Endodermal cell (in vitro differentiated cells): ENCODE results near the gene PAX5. TPM values are rescaled to one million over a fixed set of nuclear protein-coding genes. Genes with fewer than 3 reads are reported as not detected.

Source experiments
- DNase-seq: peaks from one replicate; pipeline ENCODE4 v3.0.0-alpha.2; 2017
- H3K27ac ChIP-seq: 2 replicates; pipeline ENCODE4 v1.5.1; 2013; ENCODE audit warnings: mild to moderate bottlenecking, low read depth, low read length, moderate library complexity
- H3K27me3 ChIP-seq: 2 replicates; pipeline ENCODE4 v1.6.1; 2013; ENCODE audit warnings: mild to moderate bottlenecking, low read length, moderate library complexity; ENCODE audit not compliant: insufficient read depth, control insufficient read depth, poor library complexity, severe bottlenecking
- H3K36me3 ChIP-seq: 2 replicates; pipeline ENCODE4 v1.7.0; 2013; ENCODE audit warnings: mild to moderate bottlenecking, low read length, moderate library complexity; ENCODE audit not compliant: control insufficient read depth, insufficient read depth
- H3K4me1 ChIP-seq: one replicate; pipeline ENCODE4 v1.7.0; 2013; ENCODE audit warnings: low read length; ENCODE audit not compliant: control insufficient read depth, insufficient read depth
- H3K4me3 ChIP-seq: 2 replicates; pipeline ENCODE4 v1.5.1; 2013; ENCODE audit warnings: mild to moderate bottlenecking, low read length, moderate library complexity
- H3K9ac ChIP-seq: 2 replicates; pipeline ENCODE4 v1.6.1; 2013; ENCODE audit warnings: mild to moderate bottlenecking, low read length, moderate library complexity; ENCODE audit not compliant: poor library complexity, severe bottlenecking; ENCODE audit errors: extremely low read depth
- H3K9me3 ChIP-seq: 2 replicates; pipeline ENCODE4 v1.6.1; 2013; ENCODE audit warnings: mild to moderate bottlenecking, low read length, moderate library complexity; ENCODE audit not compliant: control insufficient read depth
- H3K27ac Mint-ChIP-seq: 2 replicates; pipeline ENCODE4 v1.8.0; 2020; ENCODE audit warnings: mixed read lengths
- H3K27me3 Mint-ChIP-seq: 2 replicates; pipeline ENCODE4 v1.8.0; 2021; ENCODE audit warnings: mild to moderate bottlenecking, mixed read lengths; ENCODE audit not compliant: insufficient read depth
- H3K36me3 Mint-ChIP-seq: 2 replicates; pipeline ENCODE4 v1.8.0; 2020; ENCODE audit warnings: low read depth, mixed read lengths
- H3K4me1 Mint-ChIP-seq: 2 replicates; pipeline ENCODE4 v1.8.0; 2020; ENCODE audit warnings: mixed read lengths
- H3K4me3 Mint-ChIP-seq: 2 replicates; pipeline ENCODE4 v1.8.0; 2020; ENCODE audit warnings: mild to moderate bottlenecking, moderate library complexity, mixed read lengths
- H3K9me3 Mint-ChIP-seq: 2 replicates; pipeline ENCODE4 v1.8.0; 2020; ENCODE audit warnings: mild to moderate bottlenecking, mixed read lengths
- WGBS, 2 experiments: methylation state at CpG; one replicate each; pipeline versions ENCODE4 v1.1.5 to v1.1.7; 2013; ENCODE audit warnings: missing lambda C conversion rate in 2 of 2, mixed read lengths in 1 of 2; ENCODE audit not compliant: insufficient coverage in 1 of 2, insufficient read length in 1 of 2; 5-methylcytosine and 5-hydroxymethylcytosine counted together
- total RNA-seq, 2 donors: library from RNA; stranded (reverse); fragmentation: NEBNext Ultra II Directional in 1 of 2; extraction: Animal tissue kit (Norgen Biotek cat#: 25700) in 1 of 2; gene quantifications; 2 replicates in 1 of 2; 3 replicates in 1 of 2; pipeline ENCODE4 v1.2.1, GENCODE V29; 2021
- TF ChIP-seq, protein P1 (sequence below): fragments of 200-600 bp; sonication (generic); conservative IDR thresholded peaks from 2 replicates; pipeline ENCODE4 v1.5.0; 2021; ENCODE audit warnings: antibody characterized with exemption, mild to moderate bottlenecking

Gene PAX5
- total RNA-seq, 2 donors from 2014 or later: 0.15 TPM; not detected in 1

DNA sequence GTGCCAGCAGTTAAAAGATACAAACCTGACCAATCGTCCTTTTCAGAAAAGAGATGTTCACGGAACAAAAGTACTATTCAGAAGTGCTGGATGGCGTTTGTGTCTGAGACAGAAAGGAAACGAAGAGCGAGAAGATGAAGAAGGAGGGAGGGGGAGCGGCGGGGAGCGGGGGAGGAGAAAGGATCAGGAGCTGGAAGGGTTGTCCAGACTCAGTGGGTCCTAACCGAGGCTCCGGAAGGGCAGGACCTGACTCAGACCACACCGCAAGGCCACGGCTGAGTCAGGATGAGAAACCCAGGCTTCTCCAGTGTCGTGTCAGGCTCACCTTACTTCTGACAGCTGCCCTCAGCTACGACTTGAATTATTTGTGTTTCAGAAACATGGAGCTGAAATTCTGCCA is 46.2 kb downstream of the PAX5 start:
- peak; percentile 48 for DNase-seq
- TF ChIP-seq, protein P1, sequence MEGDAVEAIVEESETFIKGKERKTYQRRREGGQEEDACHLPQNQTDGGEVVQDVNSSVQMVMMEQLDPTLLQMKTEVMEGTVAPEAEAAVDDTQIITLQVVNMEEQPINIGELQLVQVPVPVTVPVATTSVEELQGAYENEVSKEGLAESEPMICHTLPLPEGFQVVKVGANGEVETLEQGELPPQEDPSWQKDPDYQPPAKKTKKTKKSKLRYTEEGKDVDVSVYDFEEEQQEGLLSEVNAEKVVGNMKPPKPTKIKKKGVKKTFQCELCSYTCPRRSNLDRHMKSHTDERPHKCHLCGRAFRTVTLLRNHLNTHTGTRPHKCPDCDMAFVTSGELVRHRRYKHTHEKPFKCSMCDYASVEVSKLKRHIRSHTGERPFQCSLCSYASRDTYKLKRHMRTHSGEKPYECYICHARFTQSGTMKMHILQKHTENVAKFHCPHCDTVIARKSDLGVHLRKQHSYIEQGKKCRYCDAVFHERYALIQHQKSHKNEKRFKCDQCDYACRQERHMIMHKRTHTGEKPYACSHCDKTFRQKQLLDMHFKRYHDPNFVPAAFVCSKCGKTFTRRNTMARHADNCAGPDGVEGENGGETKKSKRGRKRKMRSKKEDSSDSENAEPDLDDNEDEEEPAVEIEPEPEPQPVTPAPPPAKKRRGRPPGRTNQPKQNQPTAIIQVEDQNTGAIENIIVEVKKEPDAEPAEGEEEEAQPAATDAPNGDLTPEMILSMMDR: no peak
- Mint-ChIP-seq H3K4me3 (peak overlapping the region; percentile 46), H3K27ac (no peak overlapping the region), H3K4me1 (peaks cover 17% of the 10 kb centered on the region), H3K9me3 (peaks cover 4% of the 10 kb centered on the region), H3K36me3 (no peaks in the 10 kb centered on the region), H3K27me3 (peaks cover 95% of the 10 kb centered on the region)
- Histone ChIP-seq H3K9ac (no peak overlapping the region), H3K36me3 (no peaks in the 10 kb centered on the region), H3K4me1 (peaks cover 3% of the 10 kb centered on the region), H3K4me3 (no peak overlapping the region), H3K27me3 (peaks cover 88% of the 10 kb centered on the region), H3K27ac (no peak overlapping the region), H3K9me3 (peaks cover 8% of the 10 kb centered on the region)
- 11 to 22% methylated on average over 6 to 14 of the region's 14 CpGs for WGBS, 2 experiments

DNA sequence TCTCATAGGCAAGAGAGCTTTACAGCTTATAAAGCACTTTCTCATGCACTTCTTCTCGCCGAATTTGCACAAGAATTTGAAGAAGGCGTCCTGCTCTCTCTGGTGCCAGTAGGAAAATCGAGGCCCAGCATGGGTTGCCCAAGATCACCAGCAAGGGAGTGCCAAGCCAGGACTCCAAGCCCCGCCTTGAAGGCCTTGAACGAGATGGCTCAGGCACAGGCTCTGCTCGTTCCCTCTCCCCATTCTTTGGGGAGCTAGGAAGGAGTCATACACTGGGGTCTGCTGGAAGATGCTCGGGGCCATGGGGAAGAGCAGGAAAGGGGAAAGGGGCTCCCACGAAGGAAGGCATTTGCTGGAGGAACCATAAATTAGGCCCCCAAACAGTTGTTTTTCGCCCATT is 46.7 kb downstream of the PAX5 start:
- peaks cover 96% of the 10 kb centered on the region for H3K27me3 Mint-ChIP-seq
- H3K27ac Mint-ChIP-seq: no peak overlapping the region

DNA sequence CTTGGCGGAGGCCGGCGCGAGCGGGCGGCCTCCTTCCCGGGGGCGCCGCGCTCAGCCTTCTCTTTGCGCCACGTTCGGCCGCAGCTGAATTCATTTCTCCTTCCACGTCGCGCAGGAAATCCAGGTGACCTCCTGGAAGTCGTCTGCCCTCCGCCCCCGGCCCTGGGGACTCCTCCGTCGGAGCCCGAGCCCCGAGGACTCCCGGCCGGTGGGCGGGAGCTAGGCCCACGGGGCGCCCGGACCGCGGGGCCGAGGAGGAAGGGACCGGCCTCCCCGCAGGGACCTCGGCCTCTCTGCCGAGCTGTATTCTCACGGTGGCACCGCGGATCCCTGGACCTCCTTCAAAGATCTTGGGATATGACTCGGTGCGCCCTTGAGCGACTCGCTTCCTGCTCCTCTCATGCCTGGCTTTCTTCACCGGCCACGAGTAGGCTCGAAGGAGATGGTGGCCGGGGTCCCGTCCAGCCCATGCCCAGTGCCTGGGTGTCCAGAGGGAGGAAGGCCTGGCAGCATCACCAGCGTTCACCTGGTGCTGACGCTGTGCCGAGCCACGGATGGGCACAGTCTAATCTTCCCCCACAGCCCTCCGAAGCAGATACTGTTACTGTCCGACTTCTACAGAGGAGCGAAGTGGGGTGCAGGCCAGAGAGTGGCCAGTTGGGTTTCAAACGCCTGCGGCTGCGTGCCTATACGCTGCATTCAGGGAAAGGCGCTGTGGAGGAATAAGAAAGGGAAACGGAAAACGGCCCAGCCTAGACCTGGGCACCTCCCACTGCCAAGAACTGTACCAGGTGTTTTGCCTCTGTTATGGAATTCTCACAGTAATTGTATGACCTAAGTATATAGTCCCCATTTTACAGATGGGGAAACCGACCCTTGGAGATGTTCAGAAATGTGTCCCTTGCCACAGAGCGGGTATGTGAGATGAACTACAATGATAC is 47.3 kb downstream of the PAX5 start:
- 5 to 6% methylated on average over 38 to 65 of the region's 65 CpGs for WGBS, 2 experiments
- Histone ChIP-seq H3K9me3 (peaks cover 8% of the 10 kb centered on the region), H3K36me3 (no peaks in the 10 kb centered on the region), H3K27me3 (peaks cover 83% of the 10 kb centered on the region), H3K9ac (no peak overlapping the region), H3K27ac (no peak overlapping the region), H3K4me1 (peaks cover 3% of the 10 kb centered on the region), H3K4me3 (peak overlapping the region; percentile 27)
- H3K27me3 Mint-ChIP-seq: peaks cover 94% of the 10 kb centered on the region
- TF ChIP-seq, protein P1: no peak
- H3K27ac Mint-ChIP-seq: no peak overlapping the region
- peaks cover 4% of the 10 kb centered on the region for H3K9me3 Mint-ChIP-seq
- no peaks in the 10 kb centered on the region for H3K36me3 Mint-ChIP-seq
- peak; percentile 61 for DNase-seq
- peak overlapping the region; percentile 46 for H3K4me3 Mint-ChIP-seq
- H3K4me1 Mint-ChIP-seq: peaks cover 17% of the 10 kb centered on the region

More for the DNA sequence above, 46.7 kb downstream of the PAX5 start:
- Histone ChIP-seq H3K36me3 (no peaks in the 10 kb centered on the region), H3K27ac (no peak overlapping the region), H3K4me1 (peaks cover 3% of the 10 kb centered on the region), H3K9me3 (peaks cover 8% of the 10 kb centered on the region), H3K27me3 (peaks cover 88% of the 10 kb centered on the region), H3K9ac (no peak overlapping the region), H3K4me3 (no peak overlapping the region)
- 12 to 26% methylated on average over 7 to 10 of the region's 10 CpGs for WGBS, 2 experiments
- peaks cover 17% of the 10 kb centered on the region for H3K4me1 Mint-ChIP-seq
- peak; percentile 53 for DNase-seq
- peaks cover 4% of the 10 kb centered on the region for H3K9me3 Mint-ChIP-seq
- H3K4me3 Mint-ChIP-seq: peak overlapping the region; percentile 46
- TF ChIP-seq, protein P1: no peak
- no peaks in the 10 kb centered on the region for H3K36me3 Mint-ChIP-seq
